OCI-LY3 (cell line): ENCODE measurements around the gene SMARCA4.

ENCODE experiments used
- CTCF ChIP-seq: fragments of 200-600, 300-600 bp; sonication (generic); IDR thresholded peaks from 2 replicates; pipeline ENCODE4 v1.5.1; 2014; ENCODE audit warnings: antibody characterized with exemption, low read length, low read depth
- EZH2phosphoT487 ChIP-seq: fragments of 200-600 bp; shearing (Covaris generic); IDR thresholded peaks from 2 replicates; pipeline ENCODE4 v1.6.1; 2018; ENCODE audit warnings: antibody characterized with exemption, mixed run types, low read depth

GRCh38 chr19:11087870-11088505 is 127.2 kb downstream of the SMARCA4 start:
- TF ChIP-seq CTCF, result no peak
- TF ChIP-seq EZH2phosphoT487, result no peak
